ENCODE results near the gene PASD1.

Gene PASD1

DNA sequence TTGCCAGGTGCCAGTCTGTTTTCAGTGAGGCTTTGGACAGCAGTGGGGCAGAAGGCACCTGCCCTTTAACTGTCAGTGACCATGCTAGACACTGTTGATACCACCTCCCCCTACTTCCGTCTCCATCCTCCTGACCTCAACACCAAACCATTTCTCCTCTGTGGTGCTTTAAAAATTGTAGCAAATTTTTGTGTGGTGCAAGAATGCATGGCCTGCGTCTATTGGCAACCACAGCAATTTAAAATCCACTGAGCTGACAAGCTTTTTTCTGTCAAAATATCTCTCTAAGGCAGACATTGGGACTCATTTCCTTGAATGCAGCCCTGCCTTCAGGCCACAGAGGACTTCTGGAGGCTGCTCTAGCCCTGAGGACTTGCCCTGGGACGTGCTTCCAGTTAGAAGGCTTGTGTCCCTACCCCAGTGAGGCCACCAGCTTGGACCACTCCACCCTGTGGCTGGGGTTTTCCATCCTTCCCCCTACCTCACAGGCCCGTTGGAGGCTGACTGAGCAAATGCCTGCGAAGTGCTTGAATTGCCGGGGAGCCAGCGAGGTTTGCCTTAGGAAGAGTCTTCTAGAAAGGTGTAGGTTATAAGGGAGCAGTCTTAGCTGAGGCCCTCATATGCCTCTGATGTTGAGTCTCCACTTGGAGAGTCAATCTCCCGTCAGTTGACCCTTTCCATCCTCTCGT lies 138.7 kb downstream of the PASD1 start:
- no peak for DNase-seq (ENCODE audit: low read depth)

DNA sequence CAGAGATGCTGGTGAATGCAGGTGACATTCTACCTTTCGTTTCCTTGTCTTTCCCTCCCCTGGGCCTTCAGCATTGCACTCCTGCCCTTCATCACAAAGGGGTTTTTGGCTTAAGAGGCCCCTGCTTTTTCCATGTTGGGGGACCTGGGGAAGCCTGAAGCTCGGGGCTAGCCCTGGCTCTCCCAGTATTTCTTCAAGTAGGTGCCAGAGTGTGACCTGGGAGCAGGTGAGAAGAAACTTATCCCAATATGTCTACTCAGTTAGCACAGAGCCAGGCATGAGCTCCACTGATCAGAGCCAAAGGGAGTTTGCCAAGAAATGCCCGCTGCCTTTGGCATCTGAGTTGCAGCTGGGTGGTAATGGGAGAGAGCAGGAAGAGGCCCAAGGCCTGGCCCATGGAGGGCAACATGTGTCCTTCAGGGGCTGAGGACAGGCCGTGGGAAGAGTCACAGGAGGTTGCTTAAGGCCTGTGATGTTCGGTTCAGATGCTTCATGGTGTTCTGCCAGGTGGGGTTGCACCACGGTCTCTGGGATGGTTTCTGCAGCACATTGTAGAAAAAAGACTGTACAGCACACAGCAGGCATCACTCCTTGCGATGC lies 139.4 kb downstream of the PASD1 start:
- no peak for DNase-seq (ENCODE audit: low read depth)

- no peak for DNase-seq (ENCODE audit: low read depth)
These were observed 140.0 kb downstream of the PASD1 start for GRCh38 chrX:151703487-151703886.

GRCh38 chrX:151704041-151704663 lies 140.7 kb downstream of the PASD1 start:
- DNase-seq (ENCODE audit: low read depth): no peak

DNA sequence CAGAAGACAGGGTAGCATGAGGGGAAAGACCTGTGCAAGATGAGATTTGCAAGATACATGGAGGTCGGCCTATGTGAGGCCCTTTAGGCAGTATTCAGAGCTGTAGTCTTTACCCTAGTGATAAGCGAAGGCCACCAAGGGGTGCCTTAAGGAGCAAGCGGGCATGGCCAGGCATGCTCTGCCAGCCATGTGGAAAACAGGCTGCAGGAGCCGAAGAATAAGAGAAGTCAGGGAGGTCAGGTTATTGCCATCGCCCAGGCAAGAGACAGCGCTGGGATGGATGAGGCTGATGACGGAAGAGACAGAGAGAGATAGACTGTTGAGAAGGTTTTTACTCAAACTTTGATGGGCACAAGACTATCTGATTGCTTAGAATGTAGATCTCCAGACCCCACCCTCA lies 145.3 kb downstream of the PASD1 start:
- no peak for DNase-seq (ENCODE audit: low read depth)

DNA sequence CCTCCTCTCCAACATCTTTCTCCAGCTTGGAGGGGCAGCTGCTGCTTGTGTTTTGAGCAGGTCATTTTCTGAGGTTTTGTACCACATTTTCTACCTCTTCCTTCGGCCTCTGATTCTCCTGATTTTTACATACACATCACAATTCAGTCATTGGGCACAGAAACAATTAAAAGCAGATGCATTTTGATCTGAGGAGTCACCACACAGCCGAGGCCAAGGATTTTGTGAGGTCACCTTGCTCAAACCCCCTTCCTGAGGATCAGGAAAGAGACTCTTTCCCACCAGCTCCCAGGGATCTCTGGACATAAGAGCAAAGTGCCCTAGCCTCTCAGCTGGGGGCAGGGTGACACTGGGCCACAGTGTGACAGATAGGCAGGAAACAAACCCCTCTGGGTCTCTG lies 147.0 kb downstream of the PASD1 start:
- no peak for DNase-seq (ENCODE audit: low read depth)

GRCh38 chrX:151711154-151711553 lies 147.7 kb downstream of the PASD1 start:
- no peak for DNase-seq (ENCODE audit: low read depth)

GRCh38 chrX:151711787-151712186 lies 148.3 kb downstream of the PASD1 start:
- no peak for DNase-seq (ENCODE audit: low read depth)

- no peak for DNase-seq (ENCODE audit: low read depth)
These were observed 148.8 kb downstream of the PASD1 start for GRCh38 chrX:151712253-151712652.

GRCh38 chrX:151713849-151714248 lies 150.4 kb downstream of the PASD1 start:
- peak; percentile 21 for DNase-seq (ENCODE audit: low read depth)

DNA sequence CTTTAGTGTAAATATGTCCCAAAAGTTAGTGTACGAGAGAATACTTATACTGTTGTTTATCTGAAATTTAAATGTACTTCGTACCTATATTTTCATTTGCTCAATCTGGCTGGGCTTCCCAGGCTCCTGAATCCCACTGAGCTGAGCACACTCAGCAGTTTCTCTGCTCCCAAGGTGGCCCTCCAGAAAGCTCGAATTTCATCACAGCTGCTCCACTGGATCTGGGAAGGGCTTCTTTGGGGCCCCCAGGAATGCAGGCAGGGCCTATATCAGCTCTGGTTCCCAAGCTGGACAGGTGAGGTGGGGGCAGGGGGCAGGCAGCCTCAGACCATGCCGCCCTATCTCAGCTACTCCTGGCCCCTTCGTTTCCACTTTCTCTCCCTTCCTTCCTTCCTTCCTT lies 150.9 kb downstream of the PASD1 start:
- DNase-seq (ENCODE audit: low read depth): no peak

DNA sequence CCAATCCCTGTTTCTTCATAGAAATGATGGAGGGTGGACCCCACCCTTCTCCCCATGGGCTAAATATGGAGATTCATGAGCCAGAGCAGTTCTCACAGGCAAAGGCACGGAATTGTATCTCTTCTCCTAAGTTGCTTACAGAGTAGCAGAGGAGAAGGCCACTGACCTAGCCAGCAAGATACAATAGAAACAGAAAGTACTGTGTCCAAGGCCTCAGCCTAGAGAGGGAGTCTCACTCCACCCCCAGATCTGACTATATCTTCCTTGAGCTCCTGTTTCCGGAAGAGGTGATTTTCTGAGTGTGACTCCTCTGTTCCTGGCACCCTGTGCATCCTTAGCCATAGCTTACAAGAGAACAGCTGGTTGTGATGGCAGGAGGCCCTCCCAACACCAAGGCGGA lies 152.3 kb downstream of the PASD1 start, which contains the start of gene FATE1:
TSS of gene FATE1 (plus strand) at position 284 of the 400 bp plus-strand sequence. CDS start at position 369, 85 bp downstream.
- no peak for DNase-seq (ENCODE audit: low read depth)

DNA sequence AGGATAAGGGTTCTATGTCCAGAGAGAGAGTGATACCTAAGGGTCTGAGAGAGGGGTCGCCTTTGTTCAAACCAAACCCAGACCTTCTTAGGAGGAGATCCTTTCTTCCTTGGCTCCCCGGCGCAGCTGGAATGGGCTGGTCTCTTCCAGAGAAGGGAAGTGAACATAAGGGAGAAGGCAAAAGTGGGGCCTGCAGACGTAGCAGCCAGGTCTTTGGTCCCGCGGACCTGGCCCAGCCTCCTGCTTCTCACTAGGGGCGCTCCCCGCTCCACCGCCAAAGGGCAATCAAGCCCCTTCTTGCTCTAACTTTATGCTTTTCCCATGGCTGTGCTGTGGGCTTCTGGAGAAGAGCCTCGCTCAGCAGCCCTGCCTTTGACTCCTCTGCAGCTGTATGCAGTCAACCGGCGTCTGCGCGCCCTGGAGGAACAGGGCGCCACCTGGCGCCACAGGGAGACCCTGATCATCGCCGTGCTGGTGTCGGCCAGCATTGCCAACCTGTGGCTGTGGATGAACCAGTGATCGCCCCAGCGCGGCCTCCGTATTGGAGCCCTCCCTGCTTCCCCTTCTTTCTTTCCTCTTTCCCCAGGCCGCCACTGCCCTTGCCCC lies 158.9 kb downstream of the PASD1 start:
- peak; percentile 4 for DNase-seq (ENCODE audit: low read depth)

GRCh38 chrX:151723156-151723760 lies 159.8 kb downstream of the PASD1 start:
- DNase-seq (ENCODE audit: low read depth): no peak

GRCh38 chrX:151724563-151725337 lies 161.3 kb downstream of the PASD1 start:
- DNase-seq (ENCODE audit: low read depth): no peak

- no peak for DNase-seq (ENCODE audit: low read depth)
These were observed 161.8 kb downstream of the PASD1 start for GRCh38 chrX:151725338-151725614.

Measured in ELR (cell line).